B cell (primary cell): ENCODE results near the gene PISD. TPM values are rescaled to one million over a fixed set of nuclear protein-coding genes. Genes with fewer than 3 reads are reported as not detected.

Experiments used
- ATAC-seq: fragments of 200-7000 bp; cut with Tn5 transposase; one replicate; pipeline ENCODE4 v1.10.0; 2021; ENCODE audit warnings: low read depth, mild to moderate bottlenecking, moderate number of reproducible peaks, moderate library complexity
- CTCF ChIA-PET: fragments of 350-600 bp; sonication (Branson Sonifier 250); formaldehyde crosslinking; loops from one replicate; lab custom pipeline; 2021; ENCODE audit warnings: antibody characterized with exemption, inconsistent platforms; lab: Charles Lee
- POLR2A ChIA-PET: fragments of 350-600 bp; sonication (Branson Sonifier 250); formaldehyde crosslinking; loops from one replicate; lab custom pipeline; 2021; ENCODE audit warnings: antibody characterized with exemption; lab: Charles Lee
- DNase-seq: peaks from one replicate; pipeline ENCODE4 v3.0.0; 2013
- H2AFZ ChIP-seq: 2 replicates; pipeline ENCODE4 v1.6.1; 2012; ENCODE audit warnings: mild to moderate bottlenecking, low read depth, low read length; ENCODE audit not compliant: insufficient read depth, poor library complexity, severe bottlenecking
- H3K27ac ChIP-seq, 2 donors: 1 replicate in 1 of 2; 2 replicates in 1 of 2; pipeline ENCODE4 v1.5.1; 2012 to 2013; ENCODE audit warnings: low read length in 2 of 2, mild to moderate bottlenecking in 2 of 2, moderate library complexity in 1 of 2
- H3K27me3 ChIP-seq, 4 experiments: fragments of 200-600 bp in 1 of 4; sonication (generic) in 1 of 4; replicated peaks in 1 of 4; 1 replicate in 2 of 4; 2 replicates in 2 of 4; pipeline versions ENCODE4 v1.6.1 to v1.7.0; 2013 to 2016; ENCODE audit warnings: low read length in 3 of 4, mild to moderate bottlenecking in 2 of 4, mixed read lengths in 1 of 4, moderate library complexity in 1 of 4; ENCODE audit not compliant: insufficient read depth in 4 of 4, control insufficient read depth in 3 of 4; ENCODE audit errors: control extremely low read depth in 1 of 4
- H3K36me3 ChIP-seq, 2 experiments: replicated peaks in 1 of 2; 1 replicate in 1 of 2; 2 replicates in 1 of 2; pipeline versions ENCODE4 v1.6.1 to v1.7.1; 2013; ENCODE audit warnings: low read length in 1 of 2; ENCODE audit not compliant: insufficient read depth in 2 of 2, control insufficient read depth in 1 of 2; ENCODE audit errors: control extremely low read depth in 1 of 2, extremely low read depth in 1 of 2
- H3K4me1 ChIP-seq, 2 donors: fragments of 200-600 bp in 1 of 2; sonication (generic) in 1 of 2; 1 replicate in 1 of 2; 2 replicates in 1 of 2; pipeline versions ENCODE4 v1.5.1 to v1.6.1; 2013 to 2017; ENCODE audit warnings: low read length in 2 of 2; ENCODE audit not compliant: control insufficient read depth in 2 of 2, insufficient read depth in 2 of 2
- H3K4me2 ChIP-seq: replicated peaks from 2 replicates; pipeline ENCODE3; 2012; ENCODE audit warnings: mild to moderate bottlenecking, low read depth, low read length; ENCODE audit not compliant: poor library complexity, severe bottlenecking
- H3K4me3 ChIP-seq, 5 experiments: fragments of 200-600 bp in 1 of 5; sonication (generic) in 1 of 5; 1 replicate in 3 of 5; 2 replicates in 2 of 5; pipeline versions ENCODE4 v1.5.1 to v1.7.0; 2011 to 2016; ENCODE audit warnings: low read length in 4 of 5, mild to moderate bottlenecking in 4 of 5, low read depth in 2 of 5, control low read depth in 1 of 5, moderate library complexity in 1 of 5; ENCODE audit not compliant: insufficient read depth in 1 of 5; ENCODE audit errors: control extremely low read depth in 1 of 5, extremely low read depth in 1 of 5
- H3K79me2 ChIP-seq: fragments of 200-600 bp; sonication (generic); one replicate; pipeline ENCODE4 v1.6.0; 2016; ENCODE audit warnings: low read length; ENCODE audit not compliant: control insufficient read depth, insufficient read depth
- H3K9ac ChIP-seq: fragments of 200-600 bp; sonication (generic); 2 replicates; pipeline ENCODE4 v1.6.1; 2017; ENCODE audit warnings: mild to moderate bottlenecking, low read length, moderate library complexity
- H3K9me3 ChIP-seq, 3 donors: one replicate each; pipeline versions ENCODE4 v1.6.1 to v1.7.1; 2013; ENCODE audit warnings: low read length in 2 of 3; ENCODE audit not compliant: control insufficient read depth in 2 of 3, insufficient read depth in 1 of 3; ENCODE audit errors: control extremely low read depth in 1 of 3
- H4K20me1 ChIP-seq: 2 replicates; pipeline ENCODE4 v1.6.0; 2012; ENCODE audit warnings: mild to moderate bottlenecking, low read length; ENCODE audit not compliant: insufficient read depth, control insufficient read depth, poor library complexity, severe bottlenecking
- H3K27ac Mint-ChIP-seq: one replicate; pipeline ENCODE4 v1.8.0; 2021; ENCODE audit warnings: mixed read lengths
- H3K27me3 Mint-ChIP-seq: one replicate; pipeline ENCODE4 v1.8.0; 2021; ENCODE audit warnings: mixed read lengths
- H3K4me1 Mint-ChIP-seq: one replicate; pipeline ENCODE4 v1.8.0; 2021; ENCODE audit warnings: mixed read lengths
- H3K4me3 Mint-ChIP-seq: one replicate; pipeline ENCODE4 v1.8.0; 2021; ENCODE audit warnings: mixed read lengths
- H3K9me3 Mint-ChIP-seq: one replicate; pipeline ENCODE4 v1.8.0; 2022; ENCODE audit warnings: mixed read lengths; ENCODE audit not compliant: insufficient read depth
- EZH2 ChIP-seq: IDR thresholded peaks from 2 replicates; pipeline ENCODE4 v1.6.1; 2012; ENCODE audit warnings: borderline replicate concordance, low read depth, mild to moderate bottlenecking, moderate library complexity, low read length; ENCODE audit not compliant: insufficient read depth, poor library complexity, severe bottlenecking
- WGBS: methylation state at CpG from one replicate; pipeline ENCODE4 v1.1.5; 2013; ENCODE audit warnings: missing lambda C conversion rate; ENCODE audit not compliant: insufficient coverage; 5-methylcytosine and 5-hydroxymethylcytosine counted together
- intact Hi-C: fragments of 100-400 bp; cut with micrococcal nuclease; formaldehyde crosslinking; loops from one replicate; pipeline ENCODE4 v1.10.0; 2022
- polyA plus RNA-seq: library from polyadenylated mRNA; depleted of rRNA; stranded (reverse); fragments of >200 nt; gene quantifications from 2 replicates; pipeline ENCODE4 v1.2.3, GENCODE V29; 2012
- total RNA-seq, 2 donors: library from RNA; stranded (reverse); fragments of 120-200 nt in 1 of 2; gene quantifications; 1 replicate in 1 of 2; 2 replicates in 1 of 2; pipeline versions ENCODE4 v1.2.3 to v1.2.4, GENCODE V29; 2013 to 2022
- TF ChIP-seq, protein P1 (sequence below): fragments of 200-600 bp; IDR thresholded peaks from one replicate; pipeline ENCODE4 v1.8.0; 2022; ENCODE audit warnings: antibody characterized with exemption, mild to moderate bottlenecking

The PISD gene
- total and polyA plus RNA-seq, 2 donors (not counting 1 experiment from before 2014, with no cell fraction given) = 35.6 to 52.5 TPM

DNA sequence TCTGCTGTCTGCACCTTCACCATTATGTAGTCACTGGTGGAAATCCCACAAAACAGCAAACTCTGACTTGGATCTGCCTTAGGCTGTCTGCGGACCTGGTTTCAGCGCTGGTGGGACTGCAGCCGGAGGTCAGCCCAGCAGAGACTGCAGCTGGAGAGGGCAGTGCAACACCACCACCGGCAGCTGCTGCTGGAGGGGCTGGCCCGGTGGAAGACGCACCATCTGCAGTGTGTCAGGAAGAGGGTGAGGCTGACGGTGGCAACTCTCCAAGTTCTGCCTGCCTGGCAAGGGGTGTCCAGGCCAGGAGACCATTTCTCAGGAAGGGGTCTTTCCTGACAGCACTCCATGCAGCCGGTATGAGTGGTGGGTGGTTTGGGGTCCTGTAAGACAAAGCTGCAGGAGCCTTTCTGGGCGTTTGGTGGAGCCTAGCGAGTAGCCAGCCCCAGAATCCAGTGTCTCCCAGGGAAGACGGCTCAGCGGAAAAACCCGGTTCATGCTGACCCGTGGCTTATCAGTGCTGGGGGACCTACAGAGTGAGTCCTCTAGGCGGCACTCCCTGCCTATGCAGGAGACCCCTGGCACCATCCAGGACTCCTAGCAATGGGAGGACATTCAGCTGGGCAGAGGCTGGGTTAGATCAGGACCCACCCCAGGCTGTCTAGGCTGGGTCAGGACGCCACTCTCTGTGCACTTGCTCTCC lies 50.8 kb downstream of the PISD start:
- Histone ChIP-seq H3K4me1 (peaks cover 10 to 20% of the 10 kb centered on the region in 2 donors), H3K4me3 (no peak overlapping the region), H3K36me3 (peaks cover 0 to 35% of the 10 kb centered on the region in 2 experiments), H3K27me3 (no peaks in the 10 kb centered on the region), H3K27ac (no peak overlapping the region), H2AFZ (no peak overlapping the region), H3K9me3 (no peaks in the 10 kb centered on the region), H3K4me2 (no peak overlapping the region), H3K79me2 (no peaks in the 10 kb centered on the region), H4K20me1 (no peaks in the 10 kb centered on the region), H3K9ac (no peak overlapping the region)
- H3K27ac Mint-ChIP-seq = no peak overlapping the region
- no peaks in the 10 kb centered on the region for H3K9me3 Mint-ChIP-seq
- ChIA-PET CTCF (no interaction called here), POLR2A (no interaction called here)
- no peak overlapping the region for H3K4me3 Mint-ChIP-seq
- TF ChIP-seq, protein P1, sequence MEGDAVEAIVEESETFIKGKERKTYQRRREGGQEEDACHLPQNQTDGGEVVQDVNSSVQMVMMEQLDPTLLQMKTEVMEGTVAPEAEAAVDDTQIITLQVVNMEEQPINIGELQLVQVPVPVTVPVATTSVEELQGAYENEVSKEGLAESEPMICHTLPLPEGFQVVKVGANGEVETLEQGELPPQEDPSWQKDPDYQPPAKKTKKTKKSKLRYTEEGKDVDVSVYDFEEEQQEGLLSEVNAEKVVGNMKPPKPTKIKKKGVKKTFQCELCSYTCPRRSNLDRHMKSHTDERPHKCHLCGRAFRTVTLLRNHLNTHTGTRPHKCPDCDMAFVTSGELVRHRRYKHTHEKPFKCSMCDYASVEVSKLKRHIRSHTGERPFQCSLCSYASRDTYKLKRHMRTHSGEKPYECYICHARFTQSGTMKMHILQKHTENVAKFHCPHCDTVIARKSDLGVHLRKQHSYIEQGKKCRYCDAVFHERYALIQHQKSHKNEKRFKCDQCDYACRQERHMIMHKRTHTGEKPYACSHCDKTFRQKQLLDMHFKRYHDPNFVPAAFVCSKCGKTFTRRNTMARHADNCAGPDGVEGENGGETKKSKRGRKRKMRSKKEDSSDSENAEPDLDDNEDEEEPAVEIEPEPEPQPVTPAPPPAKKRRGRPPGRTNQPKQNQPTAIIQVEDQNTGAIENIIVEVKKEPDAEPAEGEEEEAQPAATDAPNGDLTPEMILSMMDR = no peak
- no peak for TF ChIP-seq EZH2
- DNase-seq (no peak), ATAC-seq (no peak)
- H3K4me1 Mint-ChIP-seq = peaks cover 21% of the 10 kb centered on the region
- 91% methylated on average over 16 of the region's 16 CpGs for whole genome bisulfite sequencing
- H3K27me3 Mint-ChIP-seq = no peaks in the 10 kb centered on the region
- intact Hi-C loops = no loop called here

DNA sequence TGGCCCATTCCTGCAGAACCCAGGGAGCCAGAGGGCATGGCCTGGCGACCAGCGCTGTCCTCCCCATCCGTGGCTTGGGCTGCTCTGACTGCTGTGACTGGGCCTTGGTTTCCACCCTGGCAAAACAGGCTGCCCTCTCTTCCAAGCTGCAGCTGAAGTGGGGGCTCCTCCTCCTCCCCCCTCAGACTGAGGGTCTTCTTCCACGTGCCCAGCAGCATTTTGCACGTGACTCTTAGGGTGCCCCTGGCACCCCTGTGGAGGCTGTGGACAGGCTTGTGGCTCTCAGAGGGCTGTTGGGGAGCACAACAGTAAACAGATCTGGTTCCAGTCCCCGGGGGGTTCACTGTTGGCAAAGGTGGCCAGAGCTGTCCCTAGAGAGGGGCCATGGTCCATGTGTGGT lies 51.4 kb downstream of the PISD start:
- no peak for DNase-seq
- H3K9me3 Mint-ChIP-seq = no peaks in the 10 kb centered on the region
- ChIA-PET CTCF (no interaction called here), POLR2A (no interaction called here)
- WGBS = 95% methylated on average over 6 of the region's 6 CpGs
- no peak overlapping the region for H3K9ac ChIP-seq
- H3K4me1 Mint-ChIP-seq = peaks cover 15% of the 10 kb centered on the region
- peaks cover 0 to 40% of the 10 kb centered on the region in 2 experiments for H3K36me3 ChIP-seq
- H3K27me3 ChIP-seq = no peaks in the 10 kb centered on the region
- H3K4me1 ChIP-seq = peaks cover 4 to 14% of the 10 kb centered on the region in 2 donors
- no peak overlapping the region for H3K4me3 ChIP-seq
- no peaks in the 10 kb centered on the region for H3K9me3 ChIP-seq
- no peak overlapping the region for H3K4me2 ChIP-seq
- H2AFZ ChIP-seq = no peak overlapping the region
- H3K27ac Mint-ChIP-seq = no peak overlapping the region
- H4K20me1 ChIP-seq = no peaks in the 10 kb centered on the region
- intact Hi-C loops = no loop called here
- no peak overlapping the region for H3K27ac ChIP-seq
- no peak for ATAC-seq
- no peaks in the 10 kb centered on the region for H3K79me2 ChIP-seq
- TF ChIP-seq EZH2 = no peak
- TF ChIP-seq, protein P1 = no peak
- H3K4me3 Mint-ChIP-seq = no peak overlapping the region
- no peaks in the 10 kb centered on the region for H3K27me3 Mint-ChIP-seq
